Heart left ventricle (tissue), 16 donors: Measurements from ENCODE around the gene UGT1A9. TPM values are rescaled to one million over a fixed set of nuclear protein-coding genes. Genes with fewer than 3 reads are reported as not detected.
"Not testable (repeated sequence)": the region's sequence is repeated elsewhere in the genome, so short reads cannot be mapped to it uniquely, and the experiment has no call there.

Experiments
- ATAC-seq, 4 donors: fragments of 200-7000 bp; cut with Tn5 transposase; one replicate each; pipeline ENCODE4 v1.9.1; 2020 to 2022; ENCODE audit warnings: moderate library complexity in 4 of 4, mild to moderate bottlenecking in 3 of 4, moderate number of reproducible peaks in 1 of 4
- DNase-seq, 5 donors: peaks; one replicate each; pipeline ENCODE4 v3.0.0-alpha.2; 2020
- H3K27ac ChIP-seq, 12 donors: fragments of 200-600 bp; sonication (generic) in 4 of 12; one replicate each; pipeline versions ENCODE4 v1.5.0 to v1.8.0; 2016 to 2022; ENCODE audit warnings: mild to moderate bottlenecking in 2 of 12
- H3K27me3 ChIP-seq, 9 donors: fragments of 200-600 bp; sonication (generic) in 2 of 9; one replicate each; pipeline versions ENCODE4 v1.5.1 to v1.8.0; 2016 to 2022; ENCODE audit warnings: mild to moderate bottlenecking in 3 of 9
- H3K36me3 ChIP-seq, 9 donors: fragments of 200-600 bp; sonication (generic) in 2 of 9; one replicate each; pipeline versions ENCODE4 v1.5.0 to v1.8.0; 2018 to 2022; ENCODE audit warnings: mild to moderate bottlenecking in 2 of 9
- H3K4me1 ChIP-seq, 12 donors: fragments of 200-600 bp; sonication (generic) in 4 of 12; one replicate each; pipeline versions ENCODE4 v1.5.0 to v1.8.0; 2016 to 2022; ENCODE audit warnings: mild to moderate bottlenecking in 3 of 12
- H3K4me3 ChIP-seq, 12 donors: fragments of 200-600 bp; sonication (generic) in 4 of 12; one replicate each; pipeline versions ENCODE4 v1.5.0 to v1.8.0; 2017 to 2022; ENCODE audit warnings: mild to moderate bottlenecking in 9 of 12, moderate library complexity in 4 of 12
- H3K9me3 ChIP-seq, 12 donors: fragments of 200-600 bp; sonication (generic) in 4 of 12; one replicate each; pipeline versions ENCODE4 v1.5.0 to v1.8.0; 2016 to 2022; ENCODE audit warnings: mild to moderate bottlenecking in 1 of 12
- POLR2A ChIP-seq, 2 donors: fragments of 450-650 bp; IDR thresholded peaks; one replicate each; pipeline ENCODE4 v1.6.1; 2017; ENCODE audit warnings: antibody characterized with exemption in 2 of 2, mild to moderate bottlenecking in 2 of 2, moderate library complexity in 2 of 2
- WGBS, 4 donors: extraction: QIAGEN DNeasy Blood & Tissue Kit in 2 of 4; methylation state at CpG; one replicate each; pipeline versions ENCODE4 v1.1.5 to v1.1.7; 2013 to 2018; 5-methylcytosine and 5-hydroxymethylcytosine counted together
- intact Hi-C, 10 donors: fragments of 100-400 bp; cut with DNase I; formaldehyde crosslinking; loops; one replicate each; pipeline versions ENCODE4 v1.11.1 to v1.14.2; 2022
- long read RNA-seq, 3 donors: library from polyadenylated mRNA; unstranded; transcript quantifications; one replicate each; pipeline ENCODE4 v2.0.0, GENCODE V29; 2020 to 2021
- polyA plus RNA-seq, 2 donors: library from polyadenylated mRNA; stranded (reverse); fragments of 200-250 nt; gene quantifications; one replicate each; pipeline ENCODE4 v1.2.3, GENCODE V29; 2013
- total RNA-seq, 9 donors: library from RNA; depleted of rRNA in 2 of 9; stranded (reverse); fragments of >200 nt in 2 of 9; fragmentation: NEBNext Ultra II Directional in 3 of 9; extraction: Animal tissue kit (Norgen Biotek cat#: 25700) in 3 of 9; gene quantifications; one replicate each; pipeline versions ENCODE4 v1.1.0 to v1.2.4, GENCODE V29; 2016 to 2023
- TF ChIP-seq, protein P1 (sequence below), 12 donors: fragments of 200-600 bp; sonication (generic) in 4 of 12; IDR thresholded peaks; one replicate each; pipeline versions ENCODE4 v1.5.0 to v1.8.0; 2018 to 2022; ENCODE audit warnings: antibody characterized with exemption in 12 of 12, mild to moderate bottlenecking in 5 of 12
- donor health status: ischemic (EF 13 %, LVEDD 7.1; RV severe dilation, severe dysfunction).
- donor health status: healthy with polysubstance abuse.
- donor health status: DM: no; HTN: yes; CAD: no.
- donor health status: DM: no; HTN: no; CAD: no.
- donor health status: ischemic (EF 25% LVEDD 6.9; RV normal size, moderate dysfunction).
- donor health status: ischemic (EF 25% LVEDD 5.7; RV mildly dilated, moderate dysfunction).
- donor health status: healthy.
- donor health status: DM: yes; HTN: yes; CAD: no.
- donor health status: ischemic (EF 35%, LVEDD 5.7; RV mildly dilated, moderate dysfunction).
- donor health status: nonischemic (EF 11% LVEDD 7.7; RV severe dilation, severe dysfunction).
- donor health status: DM: yes; HTN: yes; CAD: no.
- donor health status: PGD.
- donor health status: ischemic (EF 29% LVEDD 5.4; RV normal size, mild dysfunction).
- donor health status: nonischemic (EF 23%, LVEDD 6.1; RV moderate dilation, normal function).

Gene UGT1A9
- not detected for total RNA-seq
- not detected for polyA plus RNA-seq
- long read RNA-seq, donor 1 = 0 reads
- long read RNA-seq, donor 2 = 0 reads
- long read RNA-seq, donor 3 = 0 reads

DNA sequence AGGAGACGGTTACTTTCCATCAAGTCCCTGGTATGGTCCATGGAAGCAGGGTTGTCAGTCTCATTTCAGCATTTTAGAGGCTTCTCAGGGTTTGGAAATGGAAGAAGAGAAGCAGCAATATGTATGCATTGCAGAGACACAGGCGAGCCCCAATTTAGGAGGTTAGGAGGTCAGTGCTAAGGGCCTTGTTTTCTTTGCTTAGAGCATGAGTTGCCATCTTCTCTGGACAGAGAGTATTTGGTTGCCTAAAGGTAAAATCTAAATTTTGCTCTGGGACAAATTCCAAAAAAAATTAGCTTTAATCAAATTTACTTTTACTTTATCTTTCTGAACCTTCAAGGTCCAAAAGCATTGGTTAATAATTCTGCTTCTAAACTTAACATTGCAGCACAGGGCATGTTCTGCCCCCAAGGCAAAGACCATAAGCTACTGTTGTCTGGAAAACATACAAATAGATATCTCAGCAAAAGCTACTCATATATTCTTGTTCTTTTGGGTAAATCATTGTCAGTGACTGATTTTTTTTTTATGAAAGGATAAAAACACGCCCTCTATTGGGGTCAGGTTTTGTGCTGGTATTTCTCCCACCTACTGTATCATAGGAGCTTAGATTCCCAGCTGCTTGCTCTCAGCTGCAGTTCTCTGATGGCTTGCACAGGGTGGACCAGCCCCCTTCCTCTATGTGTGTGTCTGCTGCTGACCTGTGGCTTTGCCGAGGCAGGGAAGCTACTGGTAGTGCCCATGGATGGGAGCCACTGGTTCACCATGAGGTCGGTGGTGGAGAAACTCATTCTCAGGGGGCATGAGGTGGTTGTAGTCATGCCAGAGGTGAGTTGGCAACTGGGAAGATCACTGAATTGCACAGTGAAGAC, at the start of gene UGT1A9:
Gene UGT1A9 (plus strand): TSS at position 609 of the 872 bp plus-strand sequence. CDS start 37 bp downstream, at position 646.
- Histone ChIP-seq H3K27ac (no peak within 1 kb of the TSS), H3K9me3 (peaks cover 0 to 4% (median 0%) of the 10 kb centered on the region in 12 donors), H3K27me3 (peaks cover 0 to 5% (median 0%) of the 10 kb centered on the region in 9 donors), H3K4me1 (no peaks in the 10 kb centered on the region), H3K4me3 (no peak within 1 kb of the TSS), H3K36me3 (no peaks in the 10 kb centered on the region)
- ATAC-seq = no peak
- 75 to 86% (median 82%) methylated on average over 5 of the region's 5 CpGs for WGBS, 4 donors
- intact Hi-C loops = no loop called here
- TF ChIP-seq, protein P1, sequence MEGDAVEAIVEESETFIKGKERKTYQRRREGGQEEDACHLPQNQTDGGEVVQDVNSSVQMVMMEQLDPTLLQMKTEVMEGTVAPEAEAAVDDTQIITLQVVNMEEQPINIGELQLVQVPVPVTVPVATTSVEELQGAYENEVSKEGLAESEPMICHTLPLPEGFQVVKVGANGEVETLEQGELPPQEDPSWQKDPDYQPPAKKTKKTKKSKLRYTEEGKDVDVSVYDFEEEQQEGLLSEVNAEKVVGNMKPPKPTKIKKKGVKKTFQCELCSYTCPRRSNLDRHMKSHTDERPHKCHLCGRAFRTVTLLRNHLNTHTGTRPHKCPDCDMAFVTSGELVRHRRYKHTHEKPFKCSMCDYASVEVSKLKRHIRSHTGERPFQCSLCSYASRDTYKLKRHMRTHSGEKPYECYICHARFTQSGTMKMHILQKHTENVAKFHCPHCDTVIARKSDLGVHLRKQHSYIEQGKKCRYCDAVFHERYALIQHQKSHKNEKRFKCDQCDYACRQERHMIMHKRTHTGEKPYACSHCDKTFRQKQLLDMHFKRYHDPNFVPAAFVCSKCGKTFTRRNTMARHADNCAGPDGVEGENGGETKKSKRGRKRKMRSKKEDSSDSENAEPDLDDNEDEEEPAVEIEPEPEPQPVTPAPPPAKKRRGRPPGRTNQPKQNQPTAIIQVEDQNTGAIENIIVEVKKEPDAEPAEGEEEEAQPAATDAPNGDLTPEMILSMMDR (IDR thresholded peaks at IDR 0.05) = no peak
- no peak for TF ChIP-seq POLR2A (IDR thresholded peaks at IDR 0.05)
- DNase-seq = no peak

DNA sequence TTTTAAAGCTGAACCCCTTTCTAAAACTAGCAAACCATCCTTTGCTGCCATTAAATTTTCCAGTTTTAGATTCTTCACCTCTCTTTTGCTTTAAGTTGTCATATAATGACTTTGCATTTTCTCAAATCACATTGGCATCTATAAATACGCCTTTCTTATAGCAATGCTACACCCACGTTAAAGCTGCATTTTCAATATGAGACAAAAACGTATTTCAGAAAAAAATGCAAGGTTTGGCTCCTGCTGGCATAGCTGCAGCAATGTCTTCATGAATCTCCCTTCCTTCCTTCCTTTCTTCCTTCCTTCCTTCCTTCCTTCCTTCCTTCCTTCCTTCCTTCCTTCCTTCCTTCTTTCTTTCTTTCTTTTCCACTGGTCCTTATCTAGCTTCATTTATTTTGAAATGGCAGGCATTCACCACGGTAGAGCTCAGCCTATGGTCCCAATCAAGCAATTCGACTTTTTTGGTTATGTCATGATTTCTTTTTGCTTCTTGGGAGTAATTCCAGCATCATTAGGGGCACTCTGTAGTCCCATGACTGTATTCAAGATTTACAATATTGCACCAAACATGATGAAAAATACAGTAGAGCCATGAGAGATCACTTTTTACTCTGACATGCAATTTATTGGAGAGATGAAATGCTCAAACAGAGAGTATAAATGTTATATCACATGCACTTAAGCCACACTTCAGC, 44.2 kb upstream of the UGT1A9 start:
- Histone ChIP-seq H3K27me3 (peaks cover 0 to 6% (median 0%) of the 10 kb centered on the region in 9 donors), H3K9me3 (peaks cover 0 to 32% (median 4%) of the 10 kb centered on the region in 12 donors), H3K4me1 (no peaks in the 10 kb centered on the region), H3K27ac (no peak overlapping the region), H3K36me3 (no peaks in the 10 kb centered on the region), H3K4me3 (no peak overlapping the region)
- intact Hi-C loops = no loop called here
- WGBS, 4 donors = 50 to 68% (median 53%) methylated on average over 5 of the region's 5 CpGs
- ATAC-seq (no peak), DNase-seq (no peak)
- TF ChIP-seq, protein P1 (IDR thresholded peaks at IDR 0.05) = no peak
- no peak for TF ChIP-seq POLR2A (IDR thresholded peaks at IDR 0.05)

DNA sequence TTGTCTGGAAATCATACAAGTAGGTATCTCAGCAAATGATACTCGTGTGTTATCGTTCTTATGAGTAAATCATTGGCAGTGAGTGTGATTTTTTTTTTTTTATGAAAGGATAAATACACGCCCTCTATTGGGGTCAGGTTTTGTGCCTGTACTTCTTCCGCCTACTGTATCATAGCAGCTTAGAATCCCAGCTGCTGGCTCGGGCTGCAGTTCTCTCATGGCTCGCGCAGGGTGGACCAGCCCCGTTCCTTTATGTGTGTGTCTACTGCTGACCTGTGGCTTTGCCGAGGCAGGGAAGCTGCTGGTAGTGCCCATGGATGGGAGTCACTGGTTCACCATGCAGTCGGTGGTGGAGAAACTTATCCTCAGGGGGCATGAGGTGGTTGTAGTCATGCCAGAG, 35.4 kb upstream of the UGT1A9 start, which contains the start of gene UGT1A10:
Gene UGT1A10 (plus strand): TSS at position 143 of the 400 bp plus-strand sequence. CDS start 75 bp downstream, at position 218.
- H3K36me3 ChIP-seq, H3K4me3 ChIP-seq, H3K27ac ChIP-seq, ATAC-seq, H3K9me3 ChIP-seq, intact Hi-C loops, H3K27me3 ChIP-seq, DNase-seq, H3K4me1 ChIP-seq: not testable (repeated sequence)
- WGBS, 4 donors = 80 to 88% (median 85%) methylated on average over 10 of the region's 10 CpGs

DNA sequence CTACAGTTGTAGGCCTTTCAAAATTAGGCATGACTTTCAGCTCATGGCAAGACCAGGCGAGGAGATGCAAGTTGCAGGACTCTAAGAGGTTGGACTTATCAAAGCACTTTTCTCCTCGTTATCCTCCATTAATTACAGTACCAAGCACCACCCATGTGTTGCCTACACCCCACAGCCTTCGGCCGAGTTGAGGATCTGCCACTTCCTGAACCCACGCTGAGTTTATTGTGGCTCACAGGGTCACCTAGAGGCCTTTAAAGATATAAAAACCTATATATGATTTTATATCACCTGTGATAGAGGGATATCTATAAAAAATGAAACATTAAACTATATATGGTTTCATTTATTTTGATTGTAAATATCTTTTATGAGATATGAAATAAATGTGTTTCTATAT, 32.9 kb upstream of the UGT1A9 start:
- DNase-seq (no peak), ATAC-seq (no peak)
- TF ChIP-seq POLR2A (IDR thresholded peaks at IDR 0.05) = no peak
- TF ChIP-seq, protein P1 (IDR thresholded peaks at IDR 0.05) = no peak
- H3K4me3 ChIP-seq = no peak overlapping the region
- H3K36me3 ChIP-seq = no peaks in the 10 kb centered on the region
- peaks cover 0 to 13% (median 0%) of the 10 kb centered on the region in 12 donors for H3K9me3 ChIP-seq
- WGBS, 4 donors = 43 to 56% (median 49%) methylated on average over 5 of the region's 5 CpGs
- intact Hi-C loops = no loop called here
- no peak overlapping the region for H3K27ac ChIP-seq
- H3K4me1 ChIP-seq = no peaks in the 10 kb centered on the region
- peaks cover 0 to 3% (median 0%) of the 10 kb centered on the region in 9 donors for H3K27me3 ChIP-seq
